Stimulated activated CD4-positive, alpha-beta T cell treated with anti-CD3 and anti-CD28 coated beads, Interleukin-2, amount 100 ng/mL, for 4 hours (primary cell): ENCODE results near the gene SLC35E4.
"Not testable (repeated sequence)": the region's sequence is repeated elsewhere in the genome, so short reads cannot be mapped to it uniquely, and the experiment has no call there.

Source experiments
- DNase-seq: peaks from one replicate; pipeline ENCODE4 v3.0.0-alpha.2; 2020; ENCODE audit warnings: low read depth

The SLC35E4 gene

DNA sequence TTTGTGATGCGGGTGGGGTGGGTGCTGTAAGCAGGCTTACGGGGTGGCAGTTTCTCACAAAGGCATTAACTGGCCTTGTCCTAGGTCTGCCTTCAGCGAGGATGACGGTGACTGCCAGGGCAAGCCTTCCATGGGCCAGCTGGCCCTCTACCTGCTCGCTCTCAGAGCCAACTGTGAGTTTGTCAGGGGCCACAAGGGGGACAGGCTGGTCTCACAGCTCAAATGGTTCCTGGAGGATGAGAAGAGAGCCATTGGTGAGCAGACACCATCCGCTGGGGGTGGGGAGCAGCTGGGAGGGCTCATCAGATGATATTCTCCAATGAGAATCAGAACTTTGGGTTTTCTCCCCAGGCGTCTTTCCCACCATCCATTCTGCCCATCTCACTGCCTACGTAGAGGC lies 22.8 kb upstream of the SLC35E4 start:
- DNase-seq, result no peak

DNA sequence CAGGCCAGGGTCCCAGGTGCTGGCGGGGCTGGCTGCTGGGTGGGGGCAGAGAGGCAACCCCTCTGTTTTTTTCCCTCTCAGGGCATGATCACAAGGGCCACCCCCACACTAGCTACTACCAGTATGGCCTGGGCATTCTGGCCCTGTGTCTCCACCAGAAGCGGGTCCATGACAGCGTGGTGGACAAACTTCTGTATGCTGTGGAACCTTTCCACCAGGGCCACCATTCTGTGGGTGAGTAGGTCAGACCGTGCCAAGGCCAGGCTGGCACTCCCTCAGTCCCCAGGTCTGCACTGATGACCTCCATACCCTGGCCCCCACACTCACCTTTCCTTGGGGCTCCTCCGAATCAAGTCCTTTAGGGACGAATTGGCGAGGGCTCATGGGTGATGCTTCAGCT lies 21.3 kb upstream of the SLC35E4 start:
- DNase-seq, result no peak

DNA sequence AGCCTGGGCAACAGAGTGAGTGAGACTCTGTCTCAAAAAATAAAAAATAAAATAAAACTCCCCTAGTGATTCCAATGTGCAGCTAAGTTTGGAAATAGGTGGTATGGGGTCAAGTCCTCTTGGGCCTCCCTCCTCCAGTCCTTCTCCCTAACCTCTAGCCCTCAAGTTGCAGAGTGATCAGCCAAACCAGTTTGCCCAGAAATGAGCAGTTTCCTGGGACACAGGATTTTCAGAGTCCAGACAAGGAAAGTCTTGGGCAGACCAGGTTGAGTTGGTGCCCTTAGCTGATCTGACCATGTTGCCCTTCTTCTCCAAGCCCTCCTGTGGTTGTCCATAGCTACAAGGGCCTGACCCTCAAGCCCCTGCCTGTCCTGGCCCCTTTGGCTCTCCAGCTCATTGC lies 20.7 kb upstream of the SLC35E4 start:
- no peak for DNase-seq

DNA sequence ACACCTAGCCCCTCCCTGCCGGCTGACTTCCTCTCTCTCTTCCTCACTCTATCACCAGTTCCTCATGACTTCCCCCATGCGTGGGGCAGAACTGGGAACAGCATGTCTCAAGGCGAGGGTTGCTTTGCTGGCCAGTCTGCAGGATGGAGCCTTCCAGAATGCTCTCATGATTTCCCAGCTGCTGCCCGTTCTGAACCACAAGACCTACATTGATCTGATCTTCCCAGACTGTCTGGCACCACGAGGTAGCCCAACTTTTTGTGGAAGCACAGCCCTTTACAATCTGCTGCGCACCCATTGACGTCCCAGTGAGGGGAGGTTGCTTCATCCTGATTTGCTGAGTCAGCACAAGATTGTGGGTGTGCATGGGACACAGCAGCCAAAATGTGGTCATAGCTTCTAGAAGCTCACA lies 20.0 kb upstream of the SLC35E4 start:
- DNase-seq, result no peak

DNA sequence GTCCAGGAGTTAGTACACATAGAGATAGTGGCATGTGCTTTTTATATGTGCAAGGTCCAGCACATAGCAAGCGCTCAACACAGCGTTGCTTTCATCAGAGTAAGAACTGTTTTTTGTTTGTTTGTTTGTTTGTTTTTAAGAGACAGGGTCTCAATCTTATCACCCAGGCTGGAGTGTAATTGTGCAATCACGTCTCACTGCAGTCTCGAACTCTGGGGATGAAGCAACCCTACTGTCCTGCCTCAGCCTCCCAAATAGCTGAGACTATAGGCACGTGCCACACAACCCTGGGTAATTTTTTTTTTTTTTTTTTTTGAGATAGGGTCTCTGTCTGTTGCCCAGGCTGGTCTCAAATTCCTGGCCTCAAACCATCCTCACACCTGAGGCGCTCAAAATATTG lies 17.8 kb upstream of the SLC35E4 start:
- DNase-seq, result no peak

DNA sequence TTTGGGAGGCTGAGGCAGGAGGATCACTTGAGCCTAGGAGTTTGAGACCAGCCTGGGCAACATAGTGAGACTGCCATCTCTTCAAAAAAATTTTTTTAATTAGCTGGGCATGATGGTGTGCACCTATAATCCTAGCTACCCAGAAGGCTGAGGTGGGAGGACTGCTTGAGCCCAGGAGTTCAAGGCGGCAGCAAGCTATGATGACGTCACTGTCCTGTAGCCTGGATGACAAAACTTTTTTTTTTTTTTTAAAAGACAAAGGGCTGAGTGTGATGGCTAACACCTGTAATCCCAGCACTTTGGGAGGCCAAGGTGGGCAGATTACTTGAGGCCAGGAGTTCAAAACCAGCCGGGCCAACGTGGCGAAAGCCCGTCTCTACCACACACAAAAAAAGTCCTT lies 15.7 kb upstream of the SLC35E4 start:
- DNase-seq, result not testable (repeated sequence)

DNA sequence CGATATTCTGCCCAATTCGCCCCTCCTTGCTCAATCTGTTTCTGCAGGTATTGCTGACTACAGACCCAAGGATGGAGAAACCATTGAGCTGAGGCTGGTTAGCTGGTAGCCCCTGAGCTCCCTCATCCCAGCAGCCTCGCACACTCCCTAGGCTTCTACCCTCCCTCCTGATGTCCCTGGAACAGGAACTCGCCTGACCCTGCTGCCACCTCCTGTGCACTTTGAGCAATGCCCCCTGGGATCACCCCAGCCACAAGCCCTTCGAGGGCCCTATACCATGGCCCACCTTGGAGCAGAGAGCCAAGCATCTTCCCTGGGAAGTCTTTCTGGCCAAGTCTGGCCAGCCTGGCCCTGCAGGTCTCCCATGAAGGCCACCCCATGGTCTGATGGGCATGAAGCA lies 9.2 kb upstream of the SLC35E4 start:
- no peak for DNase-seq

DNA sequence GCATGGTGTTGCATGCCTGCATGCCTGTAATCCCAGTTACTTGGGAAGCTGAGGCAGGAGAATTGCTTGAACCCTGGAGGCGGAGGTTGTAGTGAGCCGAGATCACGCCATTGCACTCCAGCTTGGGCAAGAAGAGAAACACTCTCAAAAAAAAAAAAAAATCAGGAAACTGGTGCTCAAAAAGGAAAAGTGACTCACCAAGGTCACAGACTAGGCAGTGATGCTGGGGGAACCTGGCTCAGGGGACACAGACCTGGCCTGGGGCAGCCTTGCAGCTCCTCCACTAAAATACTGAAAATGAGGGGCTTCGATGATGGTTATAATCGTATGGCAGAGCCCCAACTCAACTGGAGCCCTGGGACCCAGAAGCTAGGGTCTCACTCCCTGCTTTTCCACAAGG lies 8.1 kb upstream of the SLC35E4 start:
- DNase-seq, result no peak

DNA sequence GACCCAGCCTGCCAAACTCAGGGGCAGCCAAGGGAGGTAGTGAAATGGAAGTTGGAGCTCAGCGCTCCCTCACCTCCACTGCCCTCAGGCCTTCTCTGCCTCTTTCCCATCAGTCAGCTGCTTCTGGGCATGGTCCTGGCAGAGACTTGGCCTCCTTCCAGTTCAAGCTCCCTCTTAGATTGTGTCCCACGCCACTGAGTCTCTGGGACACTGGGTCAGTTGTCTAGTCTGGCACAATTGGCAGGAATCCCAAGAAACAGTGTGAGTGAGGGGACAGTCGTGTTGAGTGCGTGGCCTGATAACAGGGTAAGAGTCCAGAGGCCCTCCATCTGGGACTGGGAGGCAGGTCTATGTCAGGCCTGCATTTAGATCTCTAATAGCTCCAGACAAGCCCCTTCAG lies 7.1 kb upstream of the SLC35E4 start:
- no peak for DNase-seq

DNA sequence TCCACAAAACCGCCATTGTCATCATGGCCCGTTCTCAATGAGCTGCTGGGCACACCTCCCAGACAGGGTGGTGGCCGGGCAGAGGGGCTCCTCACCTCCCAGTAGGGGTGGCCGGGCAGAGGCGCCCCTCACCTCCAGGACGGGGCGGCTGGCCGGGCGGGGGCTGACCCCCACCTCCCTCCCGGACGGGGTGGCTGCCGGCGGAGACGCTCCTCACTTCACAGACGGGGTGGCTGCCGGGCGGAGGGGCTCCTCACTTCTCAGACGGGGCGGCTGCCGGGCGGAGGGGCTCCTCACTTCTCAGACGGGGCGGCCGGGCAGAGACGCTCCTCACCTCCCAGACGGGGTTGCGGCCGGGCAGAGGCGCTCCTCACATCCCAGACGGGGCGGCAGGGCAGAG lies 4.1 kb upstream of the SLC35E4 start:
- not testable (repeated sequence) for DNase-seq

DNA sequence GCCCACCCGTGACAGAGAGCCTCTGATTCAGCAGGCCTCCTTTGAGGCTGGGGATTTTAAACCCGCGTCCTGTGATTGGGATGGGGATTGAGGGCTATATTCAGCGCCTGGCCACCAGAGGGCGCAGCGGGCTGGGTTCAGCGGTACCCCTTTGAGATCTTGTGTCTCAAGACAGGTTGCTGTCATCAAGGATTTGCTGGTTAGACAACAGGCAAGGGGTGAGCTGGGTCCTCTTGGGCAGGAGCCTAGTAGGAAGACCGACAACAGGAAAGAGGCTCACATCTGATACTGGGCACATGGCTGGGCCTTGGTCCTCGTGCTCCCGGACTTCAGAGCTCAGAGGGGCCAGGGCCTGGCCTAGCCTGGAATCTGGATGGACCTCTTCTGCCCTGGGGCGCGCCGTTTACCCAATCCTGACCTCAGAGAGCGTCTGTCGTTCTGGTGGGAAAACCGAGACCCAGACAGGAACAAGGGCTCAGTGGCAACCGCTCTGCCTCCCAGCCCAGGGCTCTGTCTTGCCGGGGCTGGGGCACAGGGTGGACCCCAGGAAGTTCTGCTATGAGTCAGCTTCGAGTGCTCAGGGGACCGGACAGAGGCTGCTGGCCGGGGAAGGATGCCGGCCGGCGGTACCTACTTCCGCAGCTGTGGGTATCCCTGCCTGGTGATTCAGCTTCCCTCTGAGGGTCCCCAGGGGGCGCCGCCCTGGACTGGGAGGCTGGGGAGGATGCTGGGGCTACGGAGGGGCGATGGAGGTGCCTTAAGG lies 929 bp upstream of the SLC35E4 start:
- peak; percentile 83 for DNase-seq

DNA sequence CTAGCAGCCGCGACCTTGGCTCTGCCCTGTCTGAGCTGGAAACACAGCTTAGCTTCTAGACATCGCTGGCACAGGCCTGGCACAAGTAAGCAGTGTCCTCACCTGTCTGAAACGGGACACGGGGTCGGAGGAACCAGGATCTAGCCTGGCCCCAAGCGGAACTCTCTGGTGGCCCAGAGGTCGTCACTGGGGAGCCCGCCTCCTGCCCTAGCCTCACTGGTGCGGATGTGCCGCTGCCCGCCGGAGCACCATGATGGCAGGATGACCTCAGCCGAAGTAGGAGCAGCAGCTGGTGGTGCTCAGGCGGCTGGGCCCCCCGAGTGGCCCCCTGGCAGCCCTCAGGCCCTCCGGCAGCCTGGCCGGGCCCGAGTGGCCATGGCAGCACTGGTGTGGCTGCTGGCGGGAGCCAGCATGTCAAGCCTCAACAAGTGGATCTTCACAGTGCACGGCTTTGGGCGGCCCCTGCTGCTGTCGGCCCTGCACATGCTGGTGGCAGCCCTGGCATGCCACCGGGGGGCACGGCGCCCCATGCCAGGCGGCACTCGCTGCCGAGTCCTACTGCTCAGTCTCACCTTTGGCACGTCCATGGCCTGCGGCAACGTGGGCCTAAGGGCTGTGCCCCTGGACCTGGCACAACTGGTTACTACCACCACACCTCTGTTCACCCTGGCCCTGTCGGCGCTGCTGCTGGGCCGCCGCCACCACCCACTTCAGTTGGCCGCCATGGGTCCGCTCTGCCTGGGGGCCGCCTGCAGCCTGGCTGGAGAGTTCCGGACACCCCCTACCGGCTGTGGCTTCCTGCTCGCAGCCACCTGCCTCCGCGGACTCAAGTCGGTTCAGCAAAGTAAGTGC lies 871 bp downstream of the SLC35E4 start:
- no peak for DNase-seq

DNA sequence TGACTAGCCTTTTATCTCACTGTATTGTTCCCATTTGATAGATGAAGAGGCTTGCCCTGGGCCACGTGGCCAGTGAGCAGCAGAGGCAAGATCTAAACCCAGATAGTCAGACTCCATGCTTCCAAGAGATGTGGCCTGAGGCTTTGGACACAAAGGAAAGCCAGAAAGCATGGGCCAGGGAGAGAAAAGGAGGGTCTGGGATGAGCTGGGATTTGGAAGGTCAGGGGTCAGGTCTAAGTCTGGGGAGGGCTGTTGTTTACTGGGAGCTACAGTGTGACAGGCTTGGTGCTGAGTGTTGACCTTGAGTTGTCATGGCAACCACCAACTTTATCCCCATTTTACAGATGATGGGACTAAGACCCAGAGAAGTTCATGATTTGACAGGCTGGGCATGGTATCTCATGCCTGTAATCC lies 2.1 kb downstream of the SLC35E4 start:
- DNase-seq, result no peak

DNA sequence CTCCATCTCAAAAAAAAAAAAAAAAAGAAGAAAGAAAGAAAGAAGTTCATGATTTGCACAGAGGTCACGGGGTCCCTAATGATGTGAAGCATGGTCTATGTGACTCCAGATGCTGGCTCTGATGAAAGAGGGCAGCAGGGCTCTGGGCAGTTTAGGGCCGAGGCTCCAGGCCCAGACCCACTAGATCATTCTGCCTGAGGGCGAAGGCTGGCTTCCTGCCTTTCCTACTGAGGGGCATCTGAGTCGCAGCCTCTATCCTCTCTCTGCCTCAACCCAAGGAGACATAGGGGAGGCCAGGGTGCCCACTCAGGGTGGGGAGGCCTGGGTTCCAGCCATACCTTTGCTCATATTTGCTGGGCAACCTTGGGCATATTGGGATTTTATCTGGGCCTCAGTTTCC lies 4.8 kb downstream of the SLC35E4 start:
- no peak for DNase-seq

DNA sequence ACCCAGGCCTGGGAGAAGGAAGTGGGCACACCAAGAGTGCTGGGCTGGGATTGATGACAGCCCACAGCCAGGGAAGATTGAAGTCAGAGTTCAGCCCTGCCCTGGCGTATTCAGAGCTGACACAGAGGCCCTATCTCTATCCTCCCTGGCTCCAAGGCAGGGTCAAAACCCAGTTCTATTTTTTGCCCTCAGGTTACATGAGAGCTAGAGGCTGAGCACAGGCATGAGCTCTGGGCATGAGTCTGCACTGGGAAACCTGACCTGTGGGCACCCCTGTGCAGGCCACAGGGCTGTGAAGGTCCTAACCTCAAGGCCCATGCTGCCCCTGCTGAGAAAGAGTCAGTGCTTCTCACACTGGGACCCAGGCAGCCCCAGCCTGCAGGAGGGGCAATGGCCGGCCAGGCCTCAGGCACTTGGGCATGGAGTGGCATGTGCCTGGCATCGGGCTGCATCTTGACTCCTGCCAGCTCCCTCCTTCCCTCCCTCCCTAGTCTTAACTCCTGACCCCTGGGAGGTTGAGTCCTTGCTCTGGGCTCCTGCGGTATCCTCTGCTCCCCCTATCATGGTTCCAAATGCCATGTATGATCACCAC lies 5.4 kb downstream of the SLC35E4 start:
- DNase-seq, result no peak

DNA sequence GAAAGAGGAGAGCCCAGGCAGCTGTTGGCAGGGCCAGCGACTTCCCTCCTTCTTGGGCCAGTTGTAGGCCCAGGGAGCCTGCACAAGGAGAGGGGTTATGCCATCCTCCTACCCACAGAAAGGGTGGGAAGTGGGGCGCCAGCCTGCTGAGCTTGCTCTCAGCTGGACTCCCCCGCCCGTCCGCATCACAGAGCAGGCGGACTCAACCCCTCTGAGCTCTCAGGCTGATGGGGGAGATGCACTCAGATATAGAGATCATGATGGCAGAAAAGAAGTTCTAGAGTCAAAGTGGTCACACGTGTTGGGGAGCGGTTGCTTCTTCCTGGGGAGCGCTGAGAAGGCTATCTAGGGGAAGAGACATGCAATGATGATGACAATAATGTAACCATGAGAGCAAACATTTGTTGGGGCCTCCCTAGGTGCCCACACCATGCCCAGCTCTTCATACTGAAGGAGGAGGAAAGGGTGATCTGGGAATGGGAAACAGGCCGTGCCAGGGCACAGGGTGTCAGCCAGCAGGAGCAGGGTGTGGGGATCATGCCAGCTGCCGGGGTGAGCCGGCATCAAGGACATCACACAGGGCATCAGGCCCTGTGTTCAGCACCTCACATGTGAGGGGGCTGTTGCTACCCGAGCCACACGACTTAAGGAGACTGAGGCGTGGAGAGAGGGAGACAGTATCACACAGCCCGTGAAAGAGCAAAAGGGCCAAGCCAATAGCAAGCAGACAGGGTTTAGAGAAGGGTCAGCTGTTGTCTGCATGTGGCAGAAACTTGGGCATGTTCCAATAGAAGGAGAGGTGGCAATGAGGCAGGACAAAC lies 7.7 kb downstream of the SLC35E4 start:
- no peak for DNase-seq

DNA sequence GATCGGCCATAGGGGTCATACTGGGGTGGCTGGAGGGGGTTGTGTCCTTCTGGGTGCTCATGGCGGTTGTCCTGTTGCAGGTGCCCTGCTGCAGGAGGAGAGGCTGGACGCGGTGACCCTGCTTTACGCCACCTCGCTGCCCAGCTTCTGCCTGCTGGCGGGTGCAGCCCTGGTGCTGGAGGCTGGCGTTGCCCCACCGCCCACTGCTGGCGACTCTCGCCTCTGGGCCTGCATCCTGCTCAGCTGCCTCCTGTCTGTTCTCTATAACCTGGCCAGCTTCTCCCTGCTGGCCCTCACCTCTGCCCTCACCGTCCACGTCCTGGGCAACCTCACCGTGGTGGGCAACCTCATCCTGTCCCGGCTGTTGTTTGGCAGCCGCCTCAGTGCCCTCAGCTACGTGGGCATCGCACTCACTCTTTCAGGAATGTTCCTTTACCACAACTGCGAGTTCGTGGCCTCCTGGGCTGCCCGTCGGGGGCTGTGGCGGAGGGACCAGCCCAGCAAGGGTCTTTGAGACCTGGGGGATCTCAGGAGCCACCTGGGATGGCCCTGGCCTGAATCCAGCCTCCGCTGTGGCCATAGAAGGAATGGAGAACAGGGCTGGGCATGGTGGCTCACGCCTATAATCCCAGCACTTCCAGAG lies 11.1 kb downstream of the SLC35E4 start:
- no peak for DNase-seq

DNA sequence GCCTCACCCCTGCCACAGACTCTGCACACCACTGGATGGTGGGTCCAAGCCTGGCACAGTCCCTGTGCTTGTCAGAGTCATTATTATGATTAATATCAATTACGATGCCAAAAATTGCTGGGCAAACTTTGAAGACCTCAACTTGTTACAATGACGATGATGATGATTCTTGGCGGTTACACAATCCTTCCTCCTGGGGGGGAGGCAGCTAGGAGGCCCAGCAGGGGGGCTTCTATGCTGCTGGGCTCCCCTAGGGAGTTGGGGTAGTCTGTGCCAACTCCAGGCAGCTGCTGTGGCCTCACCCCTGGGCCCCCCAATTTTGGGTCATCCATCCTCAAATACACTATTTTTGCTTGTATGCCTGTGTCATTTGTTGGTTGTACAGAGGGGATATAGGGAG lies 12.0 kb downstream of the SLC35E4 start:
- no peak for DNase-seq

DNA sequence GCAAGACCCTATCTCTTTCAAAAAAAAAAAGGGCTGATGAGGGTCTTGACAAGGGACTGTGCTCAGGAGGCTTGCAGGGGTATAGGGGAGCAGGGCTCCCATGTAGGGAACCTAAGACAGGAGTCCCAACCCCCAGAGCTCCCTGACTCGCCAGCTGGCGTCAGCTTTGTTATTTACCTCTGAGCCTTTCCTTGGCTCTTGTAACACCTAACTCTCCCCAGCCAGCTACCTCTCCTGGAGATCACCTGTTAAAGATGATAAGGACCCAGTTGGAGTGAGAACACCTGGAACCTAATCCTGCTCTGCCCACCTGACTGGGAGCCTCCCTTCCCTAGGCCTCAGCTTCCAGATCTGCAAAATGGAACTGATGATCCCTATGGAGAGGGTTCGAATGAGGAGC lies 13.2 kb downstream of the SLC35E4 start:
- DNase-seq, result no peak

DNA sequence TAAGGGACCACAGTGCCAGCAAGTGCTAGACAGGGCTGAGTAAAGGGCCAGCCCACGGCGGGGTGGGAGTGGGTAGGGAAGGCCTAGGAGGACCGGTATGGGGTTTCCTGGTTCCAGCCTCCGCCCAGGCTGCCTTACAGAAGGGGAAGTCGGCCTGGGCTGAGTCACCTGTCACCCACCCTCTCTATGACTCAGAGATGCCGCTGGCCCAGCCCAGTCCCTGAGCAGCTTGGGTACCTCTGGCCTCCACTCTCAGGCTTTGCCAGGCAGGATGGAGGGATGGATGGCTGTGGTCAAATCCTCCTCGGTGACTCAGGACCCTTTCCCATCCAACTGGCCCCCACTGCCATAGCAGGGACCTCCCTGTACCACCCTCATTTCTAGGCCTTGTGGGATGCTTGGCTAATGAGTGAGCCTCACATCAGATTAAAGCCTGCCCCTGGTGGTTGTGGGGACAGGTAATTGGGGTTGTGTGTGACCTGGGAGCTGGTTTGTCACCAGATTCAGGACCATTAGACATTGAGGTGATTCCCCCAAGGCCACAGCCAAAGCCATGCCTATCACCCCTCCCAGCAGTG lies 13.9 kb downstream of the SLC35E4 start:
- peak; percentile 88 for DNase-seq

DNA sequence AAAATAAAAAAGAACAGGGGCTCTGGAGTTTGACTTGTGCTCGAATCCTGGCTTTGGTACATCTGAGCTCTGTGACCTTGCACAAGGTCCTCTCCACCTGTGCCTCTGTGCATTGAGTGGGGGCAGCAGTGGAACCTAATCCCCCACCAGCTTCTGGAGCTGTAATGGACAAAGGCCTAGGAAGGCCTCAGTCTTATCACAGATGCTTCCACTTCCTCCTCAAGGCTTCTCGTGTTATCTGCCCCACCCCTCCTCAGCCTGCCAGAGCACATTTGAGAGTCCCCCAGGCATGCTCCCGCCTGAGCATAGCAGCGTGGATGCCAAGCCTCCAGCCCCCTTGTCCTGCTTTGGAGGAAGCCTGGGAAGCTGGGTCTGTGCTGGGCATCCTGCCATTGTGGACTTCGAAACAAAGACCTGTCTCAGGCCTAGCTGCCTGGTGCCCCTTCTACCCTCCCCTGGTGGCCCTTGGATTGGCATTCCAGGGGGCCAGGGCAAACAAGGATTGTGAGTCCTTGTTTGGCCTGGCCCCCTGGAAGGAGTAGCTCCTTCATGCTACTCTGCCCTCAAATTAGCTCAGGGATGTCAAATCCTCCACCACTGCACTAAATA lies 15.0 kb downstream of the SLC35E4 start:
- DNase-seq, result no peak
